Measurements from ENCODE around the gene NEGR1.

DNA sequence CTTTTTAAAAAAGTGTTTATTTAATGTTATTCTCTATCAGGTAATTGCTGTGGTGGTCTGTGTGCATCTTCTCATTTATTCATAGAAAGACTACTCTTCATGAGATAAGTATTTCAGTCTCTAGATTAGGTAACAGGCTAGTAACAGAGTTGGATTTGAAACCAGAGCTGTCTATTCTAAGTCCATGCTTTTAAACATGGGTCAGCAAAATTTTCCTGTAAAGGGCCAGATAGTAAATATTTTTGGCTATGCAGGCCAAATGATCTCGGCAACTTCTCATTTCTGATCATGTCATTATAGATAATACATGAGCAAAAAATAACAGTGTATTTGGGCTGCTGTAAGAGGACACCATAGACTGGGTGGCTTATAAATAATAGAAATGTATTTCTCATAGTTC is 715.9 kb downstream of the NEGR1 start:
- TF ChIP-seq, protein P1, sequence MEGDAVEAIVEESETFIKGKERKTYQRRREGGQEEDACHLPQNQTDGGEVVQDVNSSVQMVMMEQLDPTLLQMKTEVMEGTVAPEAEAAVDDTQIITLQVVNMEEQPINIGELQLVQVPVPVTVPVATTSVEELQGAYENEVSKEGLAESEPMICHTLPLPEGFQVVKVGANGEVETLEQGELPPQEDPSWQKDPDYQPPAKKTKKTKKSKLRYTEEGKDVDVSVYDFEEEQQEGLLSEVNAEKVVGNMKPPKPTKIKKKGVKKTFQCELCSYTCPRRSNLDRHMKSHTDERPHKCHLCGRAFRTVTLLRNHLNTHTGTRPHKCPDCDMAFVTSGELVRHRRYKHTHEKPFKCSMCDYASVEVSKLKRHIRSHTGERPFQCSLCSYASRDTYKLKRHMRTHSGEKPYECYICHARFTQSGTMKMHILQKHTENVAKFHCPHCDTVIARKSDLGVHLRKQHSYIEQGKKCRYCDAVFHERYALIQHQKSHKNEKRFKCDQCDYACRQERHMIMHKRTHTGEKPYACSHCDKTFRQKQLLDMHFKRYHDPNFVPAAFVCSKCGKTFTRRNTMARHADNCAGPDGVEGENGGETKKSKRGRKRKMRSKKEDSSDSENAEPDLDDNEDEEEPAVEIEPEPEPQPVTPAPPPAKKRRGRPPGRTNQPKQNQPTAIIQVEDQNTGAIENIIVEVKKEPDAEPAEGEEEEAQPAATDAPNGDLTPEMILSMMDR (IDR thresholded peaks at IDR 0.05; ENCODE audit: low read depth, low read length, missing input control), result no peak
- TF ChIP-seq YY1 (IDR thresholded peaks at IDR 0.05) (no peak), RAD21 (IDR thresholded peaks at IDR 0.05) (no peak), JUND (IDR thresholded peaks at IDR 0.05) (no peak), TAF1 (conservative IDR thresholded peaks at IDR 0.05) (no peak), SP1 (IDR thresholded peaks at IDR 0.05) (no peak)
- TF ChIP-seq, protein P2, sequence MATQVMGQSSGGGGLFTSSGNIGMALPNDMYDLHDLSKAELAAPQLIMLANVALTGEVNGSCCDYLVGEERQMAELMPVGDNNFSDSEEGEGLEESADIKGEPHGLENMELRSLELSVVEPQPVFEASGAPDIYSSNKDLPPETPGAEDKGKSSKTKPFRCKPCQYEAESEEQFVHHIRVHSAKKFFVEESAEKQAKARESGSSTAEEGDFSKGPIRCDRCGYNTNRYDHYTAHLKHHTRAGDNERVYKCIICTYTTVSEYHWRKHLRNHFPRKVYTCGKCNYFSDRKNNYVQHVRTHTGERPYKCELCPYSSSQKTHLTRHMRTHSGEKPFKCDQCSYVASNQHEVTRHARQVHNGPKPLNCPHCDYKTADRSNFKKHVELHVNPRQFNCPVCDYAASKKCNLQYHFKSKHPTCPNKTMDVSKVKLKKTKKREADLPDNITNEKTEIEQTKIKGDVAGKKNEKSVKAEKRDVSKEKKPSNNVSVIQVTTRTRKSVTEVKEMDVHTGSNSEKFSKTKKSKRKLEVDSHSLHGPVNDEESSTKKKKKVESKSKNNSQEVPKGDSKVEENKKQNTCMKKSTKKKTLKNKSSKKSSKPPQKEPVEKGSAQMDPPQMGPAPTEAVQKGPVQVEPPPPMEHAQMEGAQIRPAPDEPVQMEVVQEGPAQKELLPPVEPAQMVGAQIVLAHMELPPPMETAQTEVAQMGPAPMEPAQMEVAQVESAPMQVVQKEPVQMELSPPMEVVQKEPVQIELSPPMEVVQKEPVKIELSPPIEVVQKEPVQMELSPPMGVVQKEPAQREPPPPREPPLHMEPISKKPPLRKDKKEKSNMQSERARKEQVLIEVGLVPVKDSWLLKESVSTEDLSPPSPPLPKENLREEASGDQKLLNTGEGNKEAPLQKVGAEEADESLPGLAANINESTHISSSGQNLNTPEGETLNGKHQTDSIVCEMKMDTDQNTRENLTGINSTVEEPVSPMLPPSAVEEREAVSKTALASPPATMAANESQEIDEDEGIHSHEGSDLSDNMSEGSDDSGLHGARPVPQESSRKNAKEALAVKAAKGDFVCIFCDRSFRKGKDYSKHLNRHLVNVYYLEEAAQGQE (IDR thresholded peaks at IDR 0.05), result no peak
